GM19043 (cell line): ENCODE data around the gene USP24.

Experiments used
- ATAC-seq: cut with Tn5 transposase; IDR thresholded peaks from one replicate; pipeline ENCODE4 v1.9.1; 2021; ENCODE audit warnings: low read depth; ENCODE audit not compliant: unreplicated experiment

Gene USP24

GRCh38 chr1:55215194-55216021 is at the start of gene USP24:
TSS of gene USP24 (minus strand) at chr1:55215364. CDS start at chr1:55215113, 251 bp downstream.
- ATAC-seq: peak; percentile 61

GRCh38 chr1:55262822-55263221 is 47.7 kb upstream of the USP24 start:
- no peak for ATAC-seq

DNA sequence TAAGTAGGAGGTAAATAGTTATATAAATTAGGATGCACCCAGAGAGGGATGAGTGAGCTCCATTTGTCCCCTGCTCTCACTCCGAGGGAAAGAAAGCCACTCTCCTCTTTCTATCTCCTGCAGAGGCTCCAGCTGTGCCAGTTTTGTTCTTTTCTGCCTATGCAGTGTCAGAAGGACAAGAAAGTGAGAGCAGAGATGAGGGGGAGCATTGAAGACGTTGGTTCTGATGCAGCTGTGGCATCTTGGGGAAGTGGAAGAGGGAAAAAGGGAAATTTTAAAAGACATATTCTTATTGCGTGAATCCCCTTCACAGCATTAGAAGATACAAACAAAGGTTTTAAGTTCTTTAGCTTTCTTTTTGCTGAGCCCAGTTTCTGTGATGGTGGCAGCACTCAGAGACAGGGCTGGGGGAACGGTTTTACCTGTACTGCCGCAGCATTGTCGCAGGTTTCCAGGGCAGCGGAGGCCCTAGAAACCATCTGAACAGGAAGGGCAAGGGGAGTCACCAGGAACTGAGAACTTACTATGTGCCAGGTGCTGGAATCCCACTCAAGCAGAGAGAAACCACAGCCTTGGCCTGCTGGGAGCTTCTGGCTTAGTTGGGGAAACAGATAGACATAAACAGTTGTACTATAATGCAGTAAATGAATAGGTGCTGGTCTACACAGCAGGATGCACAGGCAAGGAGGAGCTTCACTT is 44.9 kb upstream of the USP24 start:
- ATAC-seq: peak; percentile 44

DNA sequence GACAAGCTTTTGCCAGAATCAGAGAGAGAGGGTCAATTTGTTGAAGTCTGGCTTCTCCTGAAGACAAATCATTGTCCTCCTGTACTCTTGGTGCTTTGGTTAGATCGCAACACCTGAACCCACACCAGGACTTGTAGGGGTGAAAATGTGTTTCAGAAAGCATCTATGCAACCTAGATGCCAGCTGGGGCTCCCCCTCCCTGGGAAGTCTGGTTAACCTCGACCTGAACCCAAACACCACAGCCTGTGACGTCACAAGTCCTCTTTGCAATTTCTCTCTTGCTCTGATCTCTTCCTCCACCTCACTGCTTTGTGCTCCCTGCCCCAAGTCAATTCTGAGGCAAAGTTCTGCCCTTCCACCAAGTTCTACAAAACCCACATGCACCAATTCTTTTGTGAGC is 42.8 kb upstream of the USP24 start:
- peak; percentile 41 for ATAC-seq

GRCh38 chr1:55255901-55256300 is 40.7 kb upstream of the USP24 start:
- ATAC-seq: no peak

DNA sequence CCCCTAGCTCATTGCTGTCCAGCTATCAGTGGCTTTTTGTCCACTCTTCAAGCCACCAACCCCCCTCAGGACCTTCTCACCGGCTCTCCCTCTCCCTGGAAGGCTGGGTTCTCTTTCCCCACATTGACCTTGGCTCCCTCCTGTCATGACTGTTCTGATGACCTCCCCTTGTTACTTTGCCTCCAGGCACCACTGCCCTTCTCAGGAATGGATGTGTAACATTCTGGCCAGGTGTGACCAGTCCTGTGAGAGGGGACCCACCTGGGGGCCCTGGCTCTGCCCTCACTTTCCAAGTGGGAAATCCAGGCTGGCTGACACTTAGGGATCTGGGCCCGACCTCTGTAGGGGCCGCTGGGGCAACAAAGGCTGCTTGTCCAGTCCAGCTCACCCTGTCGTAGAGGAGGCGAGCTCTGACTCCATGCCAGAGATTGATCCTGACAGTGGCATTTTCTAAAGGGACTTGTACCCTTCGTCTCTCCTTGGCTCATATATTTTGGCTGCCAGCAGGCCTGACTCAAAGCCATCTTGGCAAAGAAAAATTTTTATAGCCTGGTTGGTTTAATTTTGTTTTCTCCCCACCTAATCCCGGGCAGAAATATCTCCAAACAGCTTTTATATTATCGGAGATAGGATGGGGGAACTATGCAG is 37.9 kb upstream of the USP24 start:
- no peak for ATAC-seq

- no peak for ATAC-seq
Observed at GRCh38 chr1:55250399-55251075, 35.4 kb upstream of the USP24 start.

DNA sequence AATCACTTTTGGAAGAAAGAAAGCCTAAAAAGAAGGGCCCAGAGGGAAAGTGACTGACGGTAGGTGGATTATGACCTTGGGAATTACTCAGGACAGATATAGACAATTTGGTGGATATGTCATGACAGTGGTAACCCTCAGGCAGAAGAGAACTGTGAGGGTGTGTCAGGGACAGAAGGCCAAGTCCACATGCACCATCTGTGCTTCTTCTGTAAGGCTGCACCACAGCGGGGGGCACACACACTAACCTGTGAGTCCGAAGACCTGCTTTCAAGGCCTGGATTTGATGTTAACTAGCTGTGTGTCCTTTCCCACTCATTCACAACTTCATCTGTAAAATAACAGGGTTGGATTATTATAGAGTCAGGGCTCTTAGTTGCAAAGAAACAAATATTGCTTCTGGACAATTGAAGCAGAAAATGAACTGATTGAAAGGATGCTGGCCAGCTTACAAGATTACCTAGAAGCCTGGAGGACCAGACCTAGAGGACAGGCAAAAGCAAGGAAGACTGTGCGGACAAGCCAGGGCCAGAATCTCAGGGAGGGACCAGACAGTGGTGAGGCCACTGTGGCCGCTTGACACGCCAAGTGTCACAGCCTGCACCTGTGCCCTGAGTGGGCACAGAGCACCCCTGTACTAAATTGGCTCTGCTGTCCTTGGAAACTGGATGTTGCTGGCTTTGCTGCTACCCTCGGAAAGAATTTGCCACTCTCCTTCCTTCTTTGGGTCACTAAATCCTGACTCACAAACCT is 34.7 kb upstream of the USP24 start:
- ATAC-seq: no peak

DNA sequence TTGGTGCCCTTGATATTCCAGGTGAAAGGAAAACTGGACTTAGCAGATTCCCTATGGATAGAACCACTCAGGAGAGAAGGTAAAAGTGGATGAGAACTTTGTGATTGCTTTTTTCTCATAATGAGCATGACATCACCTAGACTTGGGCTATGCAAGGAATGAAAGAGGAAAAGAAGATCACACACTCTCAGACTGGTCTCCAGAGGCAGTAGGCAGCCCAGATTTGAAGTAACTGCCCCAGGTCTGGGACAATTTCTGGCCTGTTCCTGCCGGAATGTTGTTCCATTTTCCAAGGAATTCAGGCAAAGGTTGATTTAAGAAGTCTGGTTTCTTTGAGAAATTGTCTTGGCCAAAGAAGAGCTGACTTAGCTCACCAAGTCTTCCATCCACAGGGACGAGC is 31.7 kb upstream of the USP24 start:
- no peak for ATAC-seq

DNA sequence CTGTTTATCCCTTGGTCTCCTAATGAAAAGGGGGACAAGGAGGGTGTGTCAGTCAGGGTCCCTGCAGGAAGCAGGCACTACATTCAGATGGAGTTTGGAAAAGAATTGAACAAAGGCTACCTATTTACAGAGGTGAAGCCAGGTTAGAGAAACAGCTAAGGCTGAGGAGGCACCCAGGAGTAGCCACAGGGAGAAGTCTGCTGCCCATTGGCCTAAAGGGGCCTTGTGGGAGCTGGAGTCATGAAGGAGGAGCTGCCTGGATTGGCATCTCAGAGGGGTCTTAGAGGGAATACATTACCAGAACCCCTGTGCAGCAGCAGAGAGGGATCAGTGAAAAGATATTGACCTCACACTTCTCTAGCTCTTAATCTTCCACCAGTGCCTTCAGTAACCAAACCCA is 31.2 kb upstream of the USP24 start:
- no peak for ATAC-seq

DNA sequence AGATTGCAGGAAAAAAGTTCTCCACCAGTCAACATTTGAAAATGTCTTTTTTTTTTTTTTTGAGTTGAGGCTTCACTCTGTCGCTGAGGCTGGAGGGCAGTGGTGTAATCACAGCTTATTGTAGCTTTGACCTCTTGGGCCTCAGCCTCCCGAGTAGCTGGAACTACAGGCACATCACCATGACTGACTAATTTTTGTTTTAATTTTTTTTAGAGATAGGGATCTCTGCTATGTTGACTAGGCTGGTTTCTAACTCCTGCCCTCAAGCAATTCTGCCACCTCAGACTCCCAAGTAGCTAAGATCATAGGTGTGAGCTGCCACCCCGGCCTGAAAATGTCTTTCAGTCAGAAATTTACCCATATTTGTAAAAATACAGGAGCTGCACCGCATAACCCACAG is 30.6 kb upstream of the USP24 start:
- no peak for ATAC-seq

DNA sequence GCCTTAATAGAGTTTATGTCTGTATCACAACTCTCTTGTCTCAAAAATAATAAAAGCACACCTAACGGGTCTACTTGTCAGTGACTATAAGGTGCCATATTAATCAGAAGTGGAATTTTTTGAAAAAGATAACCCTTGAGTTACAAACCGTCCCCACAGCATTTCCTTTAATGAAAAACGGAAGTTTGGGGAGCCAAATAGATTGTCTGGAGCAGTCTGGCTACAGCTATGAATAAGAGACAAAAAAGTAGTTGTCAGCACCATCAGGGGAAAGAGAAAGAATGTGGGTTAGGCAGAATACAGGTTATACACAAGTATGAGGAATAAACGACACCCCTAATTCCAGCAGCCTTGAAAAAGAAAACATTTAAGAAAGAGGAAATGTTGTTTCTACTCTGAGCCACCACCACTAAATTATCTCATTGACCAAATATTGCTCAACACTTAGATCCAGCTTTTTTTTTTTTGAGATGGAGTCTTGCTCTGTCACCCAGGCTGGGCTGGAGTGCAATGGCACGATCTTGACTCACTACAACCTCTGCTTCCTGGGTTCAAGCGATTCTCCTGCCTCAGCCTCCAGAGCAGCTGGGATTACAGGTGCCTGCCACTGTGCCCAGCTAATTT is 29.4 kb upstream of the USP24 start:
- ATAC-seq: no peak

DNA sequence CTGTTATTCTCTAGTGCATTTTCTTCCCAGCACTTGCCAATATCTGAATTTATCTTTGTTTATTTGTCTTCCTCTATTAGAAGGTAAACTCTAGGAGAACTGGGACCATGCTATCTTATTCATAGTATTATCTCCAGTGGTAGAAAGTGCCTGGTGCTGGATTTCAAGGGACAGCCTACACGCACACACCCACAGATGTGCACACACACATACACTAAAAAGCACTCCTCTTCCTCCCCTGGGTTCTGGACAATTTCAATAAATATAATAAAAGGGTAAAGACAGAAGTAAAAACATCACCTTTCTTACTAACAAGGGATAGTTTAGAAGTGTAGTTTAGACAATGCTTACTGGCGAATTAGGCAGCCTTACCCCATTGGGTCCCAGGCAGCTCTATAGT is 28.5 kb upstream of the USP24 start:
- ATAC-seq: no peak

DNA sequence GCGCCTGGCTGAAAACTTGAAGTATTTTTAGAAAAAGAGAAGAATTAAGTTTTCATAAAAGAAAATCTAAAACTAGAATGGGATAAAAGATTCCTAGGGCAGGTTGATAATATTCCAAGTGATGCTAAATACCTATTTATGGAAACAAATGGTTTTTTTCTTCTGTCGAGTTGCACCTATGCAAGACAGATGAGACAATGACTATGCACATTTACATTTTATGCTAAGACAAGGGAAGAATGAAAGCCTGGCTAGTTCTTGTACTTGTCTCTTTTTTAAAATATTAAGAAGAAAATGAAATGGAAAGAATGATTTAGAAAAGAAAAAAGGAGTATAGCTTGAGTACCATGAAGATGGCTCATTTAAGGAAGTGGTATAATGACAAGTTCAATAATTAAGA is 24.4 kb upstream of the USP24 start:
- no peak for ATAC-seq

- ATAC-seq: no peak
Observed at GRCh38 chr1:55235722-55236121, 20.6 kb upstream of the USP24 start.

GRCh38 chr1:55234016-55234415 is 18.9 kb upstream of the USP24 start:
- no peak for ATAC-seq

GRCh38 chr1:55233145-55233777 is 18.1 kb upstream of the USP24 start:
- no peak for ATAC-seq

DNA sequence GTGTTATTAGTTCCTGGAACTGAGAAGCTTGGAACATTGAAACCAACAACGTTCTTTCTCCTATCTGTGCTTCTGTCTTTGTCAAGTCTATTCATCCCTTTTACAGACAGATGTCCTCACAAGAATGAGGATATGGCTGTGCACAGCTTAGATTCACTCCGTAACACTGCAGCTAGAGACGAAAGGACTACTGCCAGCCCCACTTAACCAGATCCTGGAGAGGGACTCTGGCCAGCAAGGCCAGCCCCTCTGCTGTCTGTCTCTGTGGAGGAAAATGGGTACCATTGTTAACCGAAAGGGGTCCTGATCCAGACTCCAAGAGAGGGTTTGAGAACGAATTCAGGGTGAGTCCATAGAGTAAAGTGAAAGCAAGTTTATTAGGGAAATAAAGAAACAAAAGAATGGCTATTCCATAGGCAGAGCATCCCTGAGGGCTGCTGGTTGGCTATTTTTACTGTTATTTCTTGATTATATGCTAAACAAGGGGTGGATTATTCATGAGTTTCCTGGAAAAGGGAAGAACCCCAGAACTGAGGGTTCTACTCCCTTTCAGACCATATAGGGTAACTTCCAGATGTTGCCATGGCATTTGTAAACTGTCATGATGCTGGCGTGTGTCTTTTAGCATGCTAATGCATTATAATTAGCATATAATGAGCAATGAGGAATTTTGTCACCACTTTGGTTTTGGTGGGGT is 17.4 kb upstream of the USP24 start:
- ATAC-seq: no peak

DNA sequence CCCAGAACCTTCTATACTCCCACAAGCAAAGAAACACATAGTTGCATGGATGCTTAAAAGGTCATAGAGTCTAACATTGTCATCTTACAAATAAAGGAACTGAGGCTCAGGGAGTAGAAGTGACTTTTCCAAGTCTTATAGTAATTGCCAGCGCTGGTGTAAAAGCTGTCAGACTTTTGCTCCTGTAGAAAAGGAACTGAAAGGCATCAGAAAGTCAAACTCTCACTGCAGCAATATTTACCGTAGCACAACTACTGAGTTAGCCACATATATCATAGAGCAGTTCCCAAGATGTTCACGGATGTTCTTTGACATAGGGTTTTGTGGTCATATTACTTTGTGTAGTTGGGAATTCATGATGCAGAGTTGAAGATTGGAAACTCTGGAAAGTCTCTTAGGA is 16.6 kb upstream of the USP24 start:
- no peak for ATAC-seq
